Tibial nerve (tissue), 4 donors: Measurements from ENCODE around the gene NBEA. TPM values are rescaled to one million over a fixed set of nuclear protein-coding genes. Genes with fewer than 3 reads are reported as not detected.

ENCODE experiments used
- DNase-seq, 2 donors: peaks; one replicate each; pipeline ENCODE4 v3.0.0-alpha.2; 2019; ENCODE audit warnings: low spot score in 2 of 2
- H3K27ac ChIP-seq, 4 donors: fragments of 200-600 bp; sonication (generic) in 3 of 4; one replicate each; pipeline ENCODE4 v1.5.1; 2017 to 2019; ENCODE audit warnings: mild to moderate bottlenecking in 1 of 4
- H3K27me3 ChIP-seq, 2 donors: fragments of 200-600 bp; sonication (generic) in 1 of 2; one replicate each; pipeline versions ENCODE4 v1.5.1 to v1.6.0; 2017 to 2019
- H3K36me3 ChIP-seq, 3 donors: fragments of 200-600 bp; sonication (generic); one replicate each; pipeline ENCODE4 v1.5.1; 2018 to 2019
- H3K4me1 ChIP-seq, 4 donors: fragments of 200-600 bp; sonication (generic) in 3 of 4; one replicate each; pipeline ENCODE4 v1.5.1; 2017 to 2019
- H3K4me3 ChIP-seq, 4 donors: fragments of 200-600 bp; sonication (generic) in 3 of 4; one replicate each; pipeline ENCODE4 v1.5.1; 2017 to 2019; ENCODE audit warnings: mild to moderate bottlenecking in 1 of 4, moderate library complexity in 1 of 4
- H3K9me3 ChIP-seq, 4 donors: fragments of 200-600 bp; sonication (generic) in 3 of 4; one replicate each; pipeline ENCODE4 v1.5.1; 2017 to 2019
- EP300 ChIP-seq, 2 donors: sonication (generic); formaldehyde crosslinking; IDR thresholded peaks; one replicate each; pipeline ENCODE4 v1.6.1; 2017; ENCODE audit warnings: antibody characterized with exemption in 2 of 2, mild to moderate bottlenecking in 1 of 2
- POLR2A ChIP-seq, 2 donors: fragments of 450-650 bp; IDR thresholded peaks; one replicate each; pipeline ENCODE4 v1.6.1; 2017; ENCODE audit warnings: antibody characterized with exemption in 2 of 2, mild to moderate bottlenecking in 2 of 2, moderate library complexity in 2 of 2
- WGBS, 2 donors: methylation state at CpG; one replicate each; pipeline ENCODE4 v1.1.5; 2018; 5-methylcytosine and 5-hydroxymethylcytosine counted together
- total RNA-seq, 4 donors: library from RNA; depleted of rRNA; stranded (reverse); fragments of >200 nt; gene quantifications; one replicate each; pipeline ENCODE4 v1.1.0, GENCODE V29; 2016
- TF ChIP-seq, protein P1 (sequence below), 5 experiments: fragments of 200-600 bp in 3 of 5; fragments of 450-650 bp in 2 of 5; sonication (generic) in 3 of 5; IDR thresholded peaks; one replicate each; pipeline ENCODE4 v1.5.1; 2016 to 2019; ENCODE audit warnings: antibody characterized with exemption in 5 of 5, mild to moderate bottlenecking in 3 of 5, moderate library complexity in 2 of 5

NBEA gene
- total RNA-seq, 4 donors from 2014 or later, result 9.0 to 11.9 (median 10.5) TPM

DNA sequence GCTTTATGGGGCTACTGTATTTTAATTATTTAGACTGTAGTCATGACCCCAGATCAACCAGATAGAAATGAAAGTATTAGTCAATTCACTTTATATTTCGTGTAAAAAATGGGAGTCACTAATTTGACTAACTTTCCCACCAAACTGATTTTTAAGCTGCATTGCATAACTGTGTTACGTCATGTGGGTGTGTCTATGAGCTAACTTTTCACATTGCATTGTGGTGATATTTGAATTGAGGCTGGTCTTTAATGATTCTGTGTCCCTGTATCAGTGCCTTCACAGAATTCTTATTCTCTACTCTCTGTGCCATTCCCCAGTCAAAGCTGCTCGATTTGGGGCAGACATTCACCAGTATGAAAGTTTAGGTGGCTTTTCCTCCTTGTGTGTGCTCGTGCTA is 707.1 kb downstream of the NBEA start:
- Histone ChIP-seq H3K27ac (no peak overlapping the region), H3K36me3 (peaks cover 0 to 17% (median 0%) of the 10 kb centered on the region in 3 donors), H3K4me1 (no peaks in the 10 kb centered on the region), H3K9me3 (no peaks in the 10 kb centered on the region), H3K27me3 (no peaks in the 10 kb centered on the region), H3K4me3 (no peak overlapping the region)
- TF ChIP-seq POLR2A (IDR thresholded peaks at IDR 0.05), result no peak
- TF ChIP-seq EP300 (IDR thresholded peaks at IDR 0.05), result no peak
- TF ChIP-seq, protein P1, sequence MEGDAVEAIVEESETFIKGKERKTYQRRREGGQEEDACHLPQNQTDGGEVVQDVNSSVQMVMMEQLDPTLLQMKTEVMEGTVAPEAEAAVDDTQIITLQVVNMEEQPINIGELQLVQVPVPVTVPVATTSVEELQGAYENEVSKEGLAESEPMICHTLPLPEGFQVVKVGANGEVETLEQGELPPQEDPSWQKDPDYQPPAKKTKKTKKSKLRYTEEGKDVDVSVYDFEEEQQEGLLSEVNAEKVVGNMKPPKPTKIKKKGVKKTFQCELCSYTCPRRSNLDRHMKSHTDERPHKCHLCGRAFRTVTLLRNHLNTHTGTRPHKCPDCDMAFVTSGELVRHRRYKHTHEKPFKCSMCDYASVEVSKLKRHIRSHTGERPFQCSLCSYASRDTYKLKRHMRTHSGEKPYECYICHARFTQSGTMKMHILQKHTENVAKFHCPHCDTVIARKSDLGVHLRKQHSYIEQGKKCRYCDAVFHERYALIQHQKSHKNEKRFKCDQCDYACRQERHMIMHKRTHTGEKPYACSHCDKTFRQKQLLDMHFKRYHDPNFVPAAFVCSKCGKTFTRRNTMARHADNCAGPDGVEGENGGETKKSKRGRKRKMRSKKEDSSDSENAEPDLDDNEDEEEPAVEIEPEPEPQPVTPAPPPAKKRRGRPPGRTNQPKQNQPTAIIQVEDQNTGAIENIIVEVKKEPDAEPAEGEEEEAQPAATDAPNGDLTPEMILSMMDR (IDR thresholded peaks at IDR 0.05), result no peak
- WGBS, 2 donors, result 81 to 83% methylated on average over 4 of the region's 4 CpGs
- peak in 1 of 2 donors; percentile 18 for DNase-seq

DNA sequence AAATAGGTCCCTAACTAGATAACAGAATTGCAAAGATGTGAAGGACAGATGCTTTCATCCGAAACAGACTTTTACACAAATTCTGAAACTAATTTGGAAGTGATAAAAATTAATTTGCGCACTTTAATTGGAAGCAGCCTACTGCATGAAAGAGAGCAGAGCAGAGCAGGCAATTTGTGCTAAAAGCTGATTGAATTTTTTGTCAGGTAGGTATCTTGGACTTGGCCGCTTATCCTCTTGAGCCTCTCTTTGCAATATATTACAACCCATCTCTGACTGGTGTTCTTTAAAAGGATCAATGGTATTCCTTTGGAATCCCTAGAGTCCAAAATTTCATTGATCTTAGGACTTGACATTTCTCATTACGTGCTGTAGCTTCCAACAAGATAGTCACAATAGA is 717.7 kb downstream of the NBEA start:
- H3K9me3 ChIP-seq, result no peaks in the 10 kb centered on the region
- H3K36me3 ChIP-seq, result peaks cover 0 to 23% (median 0%) of the 10 kb centered on the region in 3 donors
- no peak for DNase-seq
- H3K27me3 ChIP-seq, result no peaks in the 10 kb centered on the region
- H3K27ac ChIP-seq, result no peak overlapping the region
- TF ChIP-seq POLR2A (IDR thresholded peaks at IDR 0.05), result no peak
- TF ChIP-seq, protein P1 (IDR thresholded peaks at IDR 0.05), result no peak
- TF ChIP-seq EP300 (IDR thresholded peaks at IDR 0.05), result no peak
- H3K4me1 ChIP-seq, result no peaks in the 10 kb centered on the region
- 93 to 95% methylated on average over 4 of the region's 4 CpGs for WGBS, 2 donors
- H3K4me3 ChIP-seq, result no peak overlapping the region

DNA sequence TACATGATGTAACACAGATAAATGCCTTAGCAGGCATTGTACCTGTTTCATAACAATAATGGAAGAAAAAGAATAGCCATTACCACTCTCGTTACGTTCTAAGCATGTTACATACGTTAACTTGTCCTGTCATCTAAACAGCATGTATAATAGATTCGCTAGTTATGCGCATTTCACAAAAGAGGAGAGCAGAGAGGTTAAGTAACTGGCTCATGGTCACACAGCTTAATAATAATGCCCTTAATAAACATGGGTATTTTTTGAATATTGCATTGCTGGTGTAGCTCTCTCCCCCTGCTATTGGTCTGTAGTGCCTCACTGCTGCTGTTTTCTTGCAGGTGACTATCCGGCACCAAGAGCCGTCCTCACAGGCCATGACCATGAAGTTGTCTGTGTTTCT is 722.7 kb downstream of the NBEA start:
- H3K9me3 ChIP-seq, result no peaks in the 10 kb centered on the region
- no peaks in the 10 kb centered on the region for H3K27me3 ChIP-seq
- no peak overlapping the region for H3K4me3 ChIP-seq
- H3K27ac ChIP-seq, result no peak overlapping the region
- 95 to 97% methylated on average over 7 of the region's 7 CpGs for WGBS, 2 donors
- H3K36me3 ChIP-seq, result peaks cover 0 to 30% (median 0%) of the 10 kb centered on the region in 3 donors
- DNase-seq, result no peak
- TF ChIP-seq POLR2A (IDR thresholded peaks at IDR 0.05) (no peak), EP300 (IDR thresholded peaks at IDR 0.05) (no peak)
- TF ChIP-seq, protein P1 (IDR thresholded peaks at IDR 0.05), result no peak
- no peaks in the 10 kb centered on the region for H3K4me1 ChIP-seq

DNA sequence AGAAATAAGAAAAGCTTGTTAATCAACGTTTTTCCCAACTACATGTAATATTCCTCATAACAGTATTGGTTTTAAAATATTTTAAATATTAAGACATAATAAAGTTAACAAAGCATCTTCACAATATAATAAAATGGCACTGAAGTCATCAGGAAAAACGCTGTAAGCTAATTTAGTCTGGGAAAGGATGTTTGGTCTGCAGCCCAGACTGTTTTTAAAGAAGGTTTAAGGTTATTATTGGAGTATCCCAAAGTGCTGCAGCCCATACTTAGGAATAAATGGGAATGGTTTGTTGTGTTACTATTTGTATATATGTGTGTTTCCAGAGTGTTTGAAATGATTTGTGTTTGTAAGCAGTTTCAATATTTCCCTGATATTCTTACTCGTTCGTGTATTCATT is 727.3 kb downstream of the NBEA start:
- WGBS, 2 donors, result 68 to 73% methylated on average over 4 of the region's 4 CpGs
- H3K4me1 ChIP-seq, result no peaks in the 10 kb centered on the region
- TF ChIP-seq POLR2A (IDR thresholded peaks at IDR 0.05) (no peak), EP300 (IDR thresholded peaks at IDR 0.05) (no peak)
- TF ChIP-seq, protein P1 (IDR thresholded peaks at IDR 0.05), result no peak
- H3K27me3 ChIP-seq, result no peaks in the 10 kb centered on the region
- no peaks in the 10 kb centered on the region for H3K9me3 ChIP-seq
- H3K36me3 ChIP-seq, result peaks cover 0 to 41% (median 0%) of the 10 kb centered on the region in 3 donors
- no peak for DNase-seq
- no peak overlapping the region for H3K4me3 ChIP-seq
- no peak overlapping the region for H3K27ac ChIP-seq

DNA sequence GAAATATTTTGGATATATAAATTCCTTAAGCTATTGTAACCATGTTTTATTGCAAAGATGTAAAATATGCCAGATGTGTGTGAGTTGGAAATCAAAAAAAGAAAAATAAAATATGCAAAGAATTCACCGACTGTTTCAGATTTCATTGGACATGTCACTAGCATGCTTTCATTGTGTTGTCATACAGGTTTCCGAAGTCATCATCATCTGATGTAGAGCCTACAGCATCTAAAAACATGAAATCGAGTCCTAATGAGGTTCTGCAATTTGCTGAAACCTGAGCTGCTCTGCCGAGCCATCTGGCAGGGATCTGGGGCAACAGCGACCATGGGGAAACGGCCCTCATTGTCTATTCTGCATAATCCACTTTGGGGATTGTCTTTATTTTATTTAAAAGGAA is 730.5 kb downstream of the NBEA start:
- H3K9me3 ChIP-seq, result peaks cover 0 to 7% (median 0%) of the 10 kb centered on the region in 4 donors
- H3K36me3 ChIP-seq, result peaks cover 0 to 31% (median 0%) of the 10 kb centered on the region in 3 donors
- WGBS, 2 donors, result 78 to 79% methylated on average over 6 of the region's 6 CpGs
- no peaks in the 10 kb centered on the region for H3K4me1 ChIP-seq
- no peak for DNase-seq
- TF ChIP-seq POLR2A (IDR thresholded peaks at IDR 0.05), result no peak
- TF ChIP-seq, protein P1 (IDR thresholded peaks at IDR 0.05), result no peak
- no peak for TF ChIP-seq EP300 (IDR thresholded peaks at IDR 0.05)
- H3K27ac ChIP-seq, result no peak overlapping the region
- H3K4me3 ChIP-seq, result no peak overlapping the region
- no peaks in the 10 kb centered on the region for H3K27me3 ChIP-seq
